Coronary artery (tissue), 2 donors: Measurements from ENCODE around the gene BRIX1.
"Not testable (repeated sequence)": the region's sequence is repeated elsewhere in the genome, so short reads cannot be mapped to it uniquely, and the experiment has no call there.

Experiments
- DNase-seq: peaks from one replicate; pipeline ENCODE4 v3.0.0-alpha.2; 2017; ENCODE audit warnings: low spot score
- H3K27ac ChIP-seq, 2 donors: fragments of 200-600 bp; sonication (generic); one replicate each; pipeline ENCODE4 v1.5.1; 2016 to 2019
- H3K4me3 ChIP-seq: fragments of 200-600 bp; sonication (generic); 2 replicates; pipeline ENCODE4 v1.5.1; 2016; ENCODE audit warnings: mild to moderate bottlenecking, moderate library complexity
- TF ChIP-seq, protein P1 (sequence below): fragments of 200-600 bp; sonication (generic); IDR thresholded peaks from one replicate; pipeline ENCODE4 v1.5.1; 2019; ENCODE audit warnings: antibody characterized with exemption

The BRIX1 gene

DNA sequence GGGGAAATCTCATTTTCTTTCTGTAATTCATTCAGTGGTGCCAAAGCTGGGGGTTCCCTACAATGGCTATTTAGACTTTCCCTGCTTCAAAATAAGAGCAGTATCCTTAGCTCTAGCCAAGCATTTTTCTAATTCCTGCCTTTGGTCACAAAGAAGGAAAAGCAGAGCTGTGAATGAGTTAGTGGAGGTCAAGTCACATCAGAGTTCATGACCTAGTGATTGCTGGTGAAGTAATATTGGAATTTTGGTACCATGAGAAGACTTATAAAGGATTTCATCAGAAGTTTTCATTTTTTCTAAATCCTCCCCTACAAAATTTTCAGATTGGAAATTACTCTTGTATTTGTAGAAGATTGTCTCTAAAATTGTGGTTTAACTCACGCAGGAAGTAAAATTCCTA, 41.8 kb downstream of the BRIX1 start:
- DNase-seq = no peak
- Histone ChIP-seq H3K27ac (no peak overlapping the region), H3K4me3 (no peak overlapping the region)
- TF ChIP-seq, protein P1, sequence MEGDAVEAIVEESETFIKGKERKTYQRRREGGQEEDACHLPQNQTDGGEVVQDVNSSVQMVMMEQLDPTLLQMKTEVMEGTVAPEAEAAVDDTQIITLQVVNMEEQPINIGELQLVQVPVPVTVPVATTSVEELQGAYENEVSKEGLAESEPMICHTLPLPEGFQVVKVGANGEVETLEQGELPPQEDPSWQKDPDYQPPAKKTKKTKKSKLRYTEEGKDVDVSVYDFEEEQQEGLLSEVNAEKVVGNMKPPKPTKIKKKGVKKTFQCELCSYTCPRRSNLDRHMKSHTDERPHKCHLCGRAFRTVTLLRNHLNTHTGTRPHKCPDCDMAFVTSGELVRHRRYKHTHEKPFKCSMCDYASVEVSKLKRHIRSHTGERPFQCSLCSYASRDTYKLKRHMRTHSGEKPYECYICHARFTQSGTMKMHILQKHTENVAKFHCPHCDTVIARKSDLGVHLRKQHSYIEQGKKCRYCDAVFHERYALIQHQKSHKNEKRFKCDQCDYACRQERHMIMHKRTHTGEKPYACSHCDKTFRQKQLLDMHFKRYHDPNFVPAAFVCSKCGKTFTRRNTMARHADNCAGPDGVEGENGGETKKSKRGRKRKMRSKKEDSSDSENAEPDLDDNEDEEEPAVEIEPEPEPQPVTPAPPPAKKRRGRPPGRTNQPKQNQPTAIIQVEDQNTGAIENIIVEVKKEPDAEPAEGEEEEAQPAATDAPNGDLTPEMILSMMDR = no peak

DNA sequence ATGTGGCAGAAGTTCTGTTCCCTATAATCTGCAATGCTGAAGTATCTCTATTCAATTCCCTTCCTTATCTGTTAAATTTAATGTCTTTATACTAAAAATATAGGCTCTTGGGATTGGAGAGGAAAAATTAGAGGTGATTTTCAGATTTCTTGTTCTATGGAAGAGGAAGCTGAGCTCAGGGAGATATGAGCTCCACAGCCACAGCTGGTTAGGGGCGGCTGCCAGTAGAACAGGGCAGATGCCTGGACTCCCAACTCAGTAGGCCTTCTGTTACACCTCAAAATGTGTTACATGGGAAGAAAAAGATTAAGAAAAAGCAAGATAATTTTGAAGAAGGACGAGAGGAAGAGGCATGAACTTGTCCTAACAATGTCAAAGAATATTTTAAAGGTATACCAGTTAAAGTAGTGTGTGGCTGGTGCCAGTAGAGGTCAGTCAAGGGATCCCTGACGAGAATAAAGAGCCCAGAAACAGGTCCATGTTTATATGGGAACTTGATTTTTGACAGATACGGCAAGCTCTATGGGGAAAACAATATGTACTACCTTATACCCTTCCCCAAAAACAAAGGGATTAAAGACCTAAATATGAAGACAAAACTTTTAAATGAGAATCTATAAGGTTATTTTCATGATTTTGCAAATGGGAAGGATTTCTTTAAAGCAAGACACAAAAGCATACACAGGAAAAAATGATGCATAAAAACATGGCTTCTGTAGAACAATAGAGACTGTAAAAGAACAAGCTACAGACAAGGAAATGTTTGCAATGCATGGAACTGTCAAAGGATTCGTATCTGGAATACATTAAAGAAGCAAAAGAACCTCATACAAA, 42.6 kb downstream of the BRIX1 start:
- no peak for DNase-seq
- Histone ChIP-seq H3K27ac (no peak overlapping the region), H3K4me3 (no peak overlapping the region)
- TF ChIP-seq, protein P1 = no peak

DNA sequence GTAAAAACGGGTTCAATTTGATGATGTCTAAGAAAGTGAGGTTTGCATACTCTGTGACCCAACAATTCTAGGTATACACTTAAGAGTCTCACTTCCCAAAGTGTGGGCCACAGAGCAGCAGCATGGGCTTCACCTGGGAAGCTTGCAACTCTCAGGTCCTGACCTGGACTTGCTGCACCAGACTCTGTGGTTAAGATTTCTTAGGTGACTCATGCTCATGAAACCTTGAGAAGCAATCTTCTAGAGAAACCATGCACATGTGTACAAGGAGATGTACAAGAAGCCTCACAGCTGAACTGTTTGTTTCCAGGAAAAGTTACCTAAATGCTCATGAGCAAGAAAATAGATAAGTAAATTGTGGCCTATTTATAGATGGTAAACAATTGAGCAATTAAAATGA, 43.8 kb downstream of the BRIX1 start:
- H3K4me3 ChIP-seq = no peak overlapping the region
- TF ChIP-seq, protein P1 = no peak
- DNase-seq = no peak
- no peak overlapping the region for H3K27ac ChIP-seq

DNA sequence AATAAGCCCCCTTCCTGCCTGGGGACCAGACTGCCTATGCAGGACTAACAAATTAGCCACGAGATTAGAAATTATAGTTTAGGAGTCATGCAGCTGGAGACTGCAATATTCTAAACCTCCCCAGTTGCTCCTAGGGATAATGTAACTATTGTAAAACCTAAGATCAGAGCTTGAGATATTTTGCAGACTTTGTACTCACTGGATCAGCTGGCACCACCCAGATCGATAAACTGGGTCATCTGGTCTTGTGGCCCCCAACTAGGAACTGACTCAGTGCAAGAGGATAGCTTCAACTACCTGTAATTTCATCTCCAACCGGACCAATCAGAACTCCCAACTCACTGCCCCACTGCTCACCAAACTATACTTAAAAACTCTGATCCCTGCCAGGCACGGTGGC, 52.0 kb downstream of the BRIX1 start:
- DNase-seq = no peak
- Histone ChIP-seq H3K4me3 (no peak overlapping the region), H3K27ac (no peak overlapping the region)
- TF ChIP-seq, protein P1 = no peak

DNA sequence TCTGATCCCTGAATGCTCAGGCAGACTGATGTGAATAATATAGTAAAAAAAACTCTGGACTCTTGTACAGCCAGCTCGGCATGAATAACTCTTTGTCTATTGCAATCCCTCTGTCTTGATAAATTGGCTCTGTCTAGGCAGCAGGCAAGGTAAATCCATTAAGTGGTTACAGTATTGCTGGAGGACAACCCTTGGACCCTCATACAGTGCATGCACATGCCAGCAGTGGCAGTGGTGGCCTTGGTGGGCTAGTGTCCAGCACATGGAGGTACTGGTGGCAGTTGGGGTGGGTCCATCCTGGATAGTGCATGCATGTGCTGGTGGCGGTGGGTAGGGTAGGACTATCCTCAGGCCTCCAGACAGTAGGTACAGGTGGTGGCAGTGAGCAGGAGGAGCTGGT, 52.7 kb downstream of the BRIX1 start:
- Histone ChIP-seq H3K4me3 (no peak overlapping the region), H3K27ac (no peak overlapping the region)
- no peak for DNase-seq
- TF ChIP-seq, protein P1 = no peak

DNA sequence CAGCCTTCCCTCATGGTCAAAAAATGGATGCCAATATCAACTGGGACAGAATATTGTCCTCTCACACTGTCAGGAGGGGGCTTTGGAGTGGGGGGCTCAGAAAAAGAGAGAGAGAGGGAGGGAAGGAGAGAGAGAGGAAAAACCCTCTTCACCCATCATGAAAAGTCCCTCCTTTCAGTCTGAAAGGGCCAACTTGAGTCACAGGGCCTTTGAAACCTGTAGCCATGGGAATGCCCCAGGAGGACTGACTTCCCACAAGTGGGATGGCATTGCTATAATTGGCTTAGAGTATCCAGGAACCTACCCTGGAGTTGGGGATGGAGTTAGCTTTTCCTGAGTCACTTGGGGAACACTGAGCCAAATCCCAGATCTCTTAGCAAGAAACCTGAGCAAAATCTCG, 55.0 kb downstream of the BRIX1 start:
- DNase-seq = no peak
- no peak overlapping the region for H3K27ac ChIP-seq
- H3K4me3 ChIP-seq = no peak overlapping the region
- TF ChIP-seq, protein P1 = no peak

DNA sequence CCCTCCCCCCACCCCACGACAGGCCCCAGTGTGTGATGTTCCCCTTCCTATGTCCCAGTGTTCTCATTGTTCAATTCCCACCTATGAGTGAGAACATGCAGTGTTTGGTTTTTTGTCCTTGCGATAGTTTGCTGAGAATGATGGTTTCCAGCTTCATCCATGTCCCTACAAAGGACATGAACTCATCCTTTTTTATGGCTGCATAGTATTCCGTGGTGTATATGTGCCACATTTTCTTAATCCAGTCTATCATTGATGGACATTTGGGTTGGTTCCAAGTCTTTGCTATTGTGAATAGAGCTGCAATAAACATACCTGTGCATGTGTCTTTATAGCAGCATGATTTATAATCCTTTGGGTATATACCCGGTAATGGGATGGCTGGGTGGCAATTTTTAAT, 56.1 kb downstream of the BRIX1 start:
- not testable (repeated sequence) for H3K27ac ChIP-seq, DNase-seq, H3K4me3 ChIP-seq
